ENCODE data around the gene TRAPPC11. TPM values are rescaled to one million over a fixed set of nuclear protein-coding genes. Genes with fewer than 3 reads are reported as not detected.

Gene TRAPPC11
- total and polyA plus RNA-seq, 9 donors, result 19.9 to 34.3 (median 22.8) TPM

DNA sequence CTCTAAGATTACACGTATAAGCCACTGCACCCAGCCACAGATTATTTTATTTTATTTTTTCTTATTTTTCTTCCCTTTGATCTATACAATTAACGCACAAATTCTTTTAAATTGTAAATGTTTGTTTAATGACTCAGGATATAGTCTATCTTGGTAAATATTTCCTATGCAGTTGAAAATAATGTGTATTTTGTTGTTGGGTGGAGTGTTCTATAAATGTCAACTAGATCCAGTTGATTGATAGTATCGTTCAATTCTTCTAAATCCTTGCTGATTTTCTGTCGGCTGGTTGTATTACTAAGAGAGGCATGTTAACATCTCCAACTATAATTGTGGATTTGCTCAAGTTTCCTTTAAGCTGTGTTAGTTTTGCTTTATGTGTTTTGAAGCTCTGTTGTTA lies 92.0 kb downstream of the TRAPPC11 start:
- no CpG with 5 or more reads among the region's 4 CpGs for WGBS (ENCODE audit: insufficient coverage)
- no peak overlapping the region for H3K27ac ChIP-seq (ENCODE audit: low read length)
- H3K4me3 ChIP-seq (ENCODE audit: low read length), result no peak overlapping the region
- H3K27me3 ChIP-seq (ENCODE audit: control insufficient read depth, insufficient read depth, low read length), result no peaks in the 10 kb centered on the region
- DNase-seq, result no peak
- H3K36me3 ChIP-seq (ENCODE audit: control insufficient read depth, insufficient read depth, low read length), result no peaks in the 10 kb centered on the region
- peaks cover 19% of the 10 kb centered on the region for H3K4me1 ChIP-seq (ENCODE audit: control insufficient read depth, insufficient read depth, low read length)
- H3K9me3 ChIP-seq (replicated peaks; ENCODE audit: control insufficient read depth, low read depth, low read length), result no peaks in the 10 kb centered on the region

DNA sequence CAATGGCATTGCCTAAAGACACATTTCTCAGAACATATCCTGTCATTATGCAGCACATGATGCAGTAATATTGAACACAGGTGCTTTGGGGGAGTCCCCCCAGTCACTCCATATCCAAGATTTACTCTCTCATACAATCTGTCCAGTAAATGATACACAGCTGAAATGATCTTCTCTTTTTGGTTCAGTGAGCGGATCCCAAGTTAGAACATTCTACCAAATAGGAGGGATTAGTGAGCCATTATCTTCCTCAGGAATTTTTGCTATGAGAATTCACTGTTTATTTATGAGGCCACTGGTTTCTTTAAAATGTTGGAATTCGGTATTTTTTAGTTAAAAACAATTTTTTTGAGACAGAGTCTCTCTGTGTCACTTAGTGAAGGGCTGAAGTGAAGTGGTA lies 96.5 kb downstream of the TRAPPC11 start:
- DNase-seq, result no peak
- no peak overlapping the region for H3K27ac ChIP-seq (ENCODE audit: low read length)
- no peaks in the 10 kb centered on the region for H3K4me1 ChIP-seq (ENCODE audit: control insufficient read depth, insufficient read depth, low read length)
- no peak overlapping the region for H3K4me3 ChIP-seq (ENCODE audit: low read length)
- no peaks in the 10 kb centered on the region for H3K36me3 ChIP-seq (ENCODE audit: control insufficient read depth, insufficient read depth, low read length)
- H3K27me3 ChIP-seq (ENCODE audit: control insufficient read depth, insufficient read depth, low read length), result no peaks in the 10 kb centered on the region
- WGBS (ENCODE audit: insufficient coverage), result no CpG with 5 or more reads among the region's 2 CpGs
- no peaks in the 10 kb centered on the region for H3K9me3 ChIP-seq (replicated peaks; ENCODE audit: control insufficient read depth, low read depth, low read length)

DNA sequence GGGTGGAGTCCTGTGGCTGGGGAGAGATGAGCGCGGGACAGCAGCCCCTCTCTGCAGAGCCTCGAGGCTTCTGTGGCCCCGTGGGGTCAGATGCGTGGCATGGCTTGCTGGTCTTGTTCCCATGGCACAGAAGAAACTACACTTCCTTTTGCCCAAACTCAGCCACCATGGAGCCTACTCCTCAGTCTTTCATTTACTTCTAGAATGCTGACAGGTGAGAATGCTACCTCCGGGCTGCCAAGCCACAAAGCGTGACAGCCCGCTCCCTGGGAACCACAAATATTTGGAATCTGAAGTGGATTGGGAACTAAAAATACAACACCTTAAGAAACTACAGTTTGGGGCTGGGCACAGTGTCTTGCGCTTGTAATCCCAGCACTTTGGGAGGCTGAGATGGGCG lies 98.0 kb downstream of the TRAPPC11 start:
- H3K4me3 ChIP-seq (ENCODE audit: low read length), result no peak overlapping the region
- no peak for DNase-seq
- H3K36me3 ChIP-seq (ENCODE audit: control insufficient read depth, insufficient read depth, low read length), result no peaks in the 10 kb centered on the region
- no peaks in the 10 kb centered on the region for H3K9me3 ChIP-seq (replicated peaks; ENCODE audit: control insufficient read depth, low read depth, low read length)
- 86% methylated on average over 7 of the region's 10 CpGs for WGBS (ENCODE audit: insufficient coverage)
- no peaks in the 10 kb centered on the region for H3K27me3 ChIP-seq (ENCODE audit: control insufficient read depth, insufficient read depth, low read length)
- no peaks in the 10 kb centered on the region for H3K4me1 ChIP-seq (ENCODE audit: control insufficient read depth, insufficient read depth, low read length)
- no peak overlapping the region for H3K27ac ChIP-seq (ENCODE audit: low read length)

DNA sequence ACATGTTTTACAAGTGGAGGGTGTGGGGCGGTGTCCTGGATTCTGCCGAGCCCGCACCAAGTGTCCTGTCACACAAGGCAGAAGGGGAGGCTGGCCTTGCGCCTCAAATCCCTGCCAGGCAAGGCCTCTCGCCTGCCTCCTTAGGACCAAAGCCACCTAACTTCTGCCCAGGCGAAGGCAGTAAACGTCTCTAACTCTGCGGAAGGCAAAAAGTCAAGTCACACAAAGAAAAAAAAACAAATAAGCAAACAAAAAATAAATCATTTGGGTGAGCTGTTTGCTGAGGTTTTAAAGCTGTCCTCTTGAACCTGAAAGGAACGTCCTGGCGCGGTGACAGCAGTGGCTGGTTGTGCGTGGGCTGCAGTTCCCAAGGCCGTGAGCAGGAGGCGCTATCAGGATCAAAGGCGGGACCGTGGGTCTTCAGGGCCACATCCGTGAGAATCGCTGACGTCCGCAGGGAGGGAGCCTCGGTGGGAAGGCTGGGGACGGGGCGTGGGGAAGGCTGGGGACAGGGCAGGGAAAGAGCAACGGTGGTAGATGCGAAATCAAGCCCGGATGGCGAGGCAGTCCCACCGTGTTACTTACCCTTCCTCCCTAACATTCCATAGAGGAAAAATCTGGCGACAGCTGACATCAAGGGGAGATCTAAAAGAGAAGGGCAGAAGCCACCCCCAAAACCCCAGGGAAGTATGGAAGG lies 99.1 kb downstream of the TRAPPC11 start:
- Histone ChIP-seq H3K36me3 (ENCODE audit: control insufficient read depth, insufficient read depth, low read length) (no peaks in the 10 kb centered on the region), H3K9me3 (replicated peaks; ENCODE audit: control insufficient read depth, low read depth, low read length) (no peaks in the 10 kb centered on the region), H3K4me3 (ENCODE audit: low read length) (no peak overlapping the region), H3K27ac (ENCODE audit: low read length) (no peak overlapping the region), H3K27me3 (ENCODE audit: control insufficient read depth, insufficient read depth, low read length) (no peaks in the 10 kb centered on the region), H3K4me1 (ENCODE audit: control insufficient read depth, insufficient read depth, low read length) (no peaks in the 10 kb centered on the region)
- peak; percentile 48 for DNase-seq
- 31% methylated on average over 18 of the region's 29 CpGs for WGBS (ENCODE audit: insufficient coverage)

DNA sequence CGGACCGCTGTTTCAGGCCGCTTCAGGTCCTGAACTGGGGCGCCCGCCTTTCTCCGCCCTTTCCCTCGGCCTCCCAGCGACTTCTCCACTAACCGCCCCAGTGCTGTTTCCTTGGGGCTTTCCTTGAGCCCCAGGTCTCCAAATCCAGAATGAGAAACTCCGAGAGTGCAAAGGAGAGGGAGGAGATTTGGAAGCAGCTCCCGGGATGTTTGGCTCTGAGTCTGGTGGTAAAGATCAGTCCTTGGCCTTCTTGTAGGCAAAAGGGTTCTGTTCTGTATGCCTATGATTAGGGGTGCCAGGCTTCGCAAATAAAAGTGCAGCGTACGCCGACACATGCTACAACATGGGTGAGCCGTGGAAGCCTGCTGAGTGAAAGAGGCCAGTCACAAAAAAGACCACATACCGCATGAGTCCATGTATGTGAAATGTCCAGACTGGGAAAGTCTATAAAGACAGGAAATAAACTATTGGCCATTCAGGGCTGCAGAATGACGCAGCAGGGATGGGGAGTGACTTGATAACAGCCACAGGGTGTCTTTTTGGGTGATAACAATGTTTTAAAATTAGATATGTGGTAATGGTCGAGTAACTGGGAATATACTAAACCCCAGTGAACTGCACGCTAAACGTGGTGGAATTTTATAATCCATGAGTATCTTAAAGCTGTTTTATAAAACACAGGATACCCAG lies 99.8 kb downstream of the TRAPPC11 start:
- no peaks in the 10 kb centered on the region for H3K9me3 ChIP-seq (replicated peaks; ENCODE audit: control insufficient read depth, low read depth, low read length)
- no peaks in the 10 kb centered on the region for H3K36me3 ChIP-seq (ENCODE audit: control insufficient read depth, insufficient read depth, low read length)
- peak; percentile 33 for DNase-seq
- no peak overlapping the region for H3K27ac ChIP-seq (ENCODE audit: low read length)
- WGBS (ENCODE audit: insufficient coverage), result 59% methylated on average over 14 of the region's 21 CpGs
- H3K4me3 ChIP-seq (ENCODE audit: low read length), result no peak overlapping the region
- H3K4me1 ChIP-seq (ENCODE audit: control insufficient read depth, insufficient read depth, low read length), result peaks cover under 1% of the 10 kb centered on the region
- no peaks in the 10 kb centered on the region for H3K27me3 ChIP-seq (ENCODE audit: control insufficient read depth, insufficient read depth, low read length)

DNA sequence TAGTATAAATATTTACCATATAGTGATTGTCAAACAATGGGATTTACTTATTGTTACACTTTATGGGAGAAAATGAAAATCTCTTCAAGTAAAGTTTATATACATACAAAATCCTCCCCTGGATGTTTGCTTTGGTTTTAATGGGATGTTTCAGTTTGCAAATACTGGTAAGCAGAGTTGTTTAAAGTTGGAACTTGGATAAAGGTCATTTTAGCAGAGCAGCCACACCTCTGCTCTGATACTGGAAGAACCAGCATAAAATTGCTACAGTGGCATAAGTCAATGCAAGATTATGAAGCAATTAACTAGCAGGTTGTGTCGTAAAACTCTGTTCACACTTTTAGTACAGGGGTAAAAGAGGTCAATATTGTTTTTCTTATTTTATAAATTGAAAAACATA lies 101.2 kb downstream of the TRAPPC11 start:
- no peak for DNase-seq
- H3K27ac ChIP-seq (ENCODE audit: low read length), result no peak overlapping the region
- no peaks in the 10 kb centered on the region for H3K27me3 ChIP-seq (ENCODE audit: control insufficient read depth, insufficient read depth, low read length)
- no peaks in the 10 kb centered on the region for H3K9me3 ChIP-seq (replicated peaks; ENCODE audit: control insufficient read depth, low read depth, low read length)
- H3K36me3 ChIP-seq (ENCODE audit: control insufficient read depth, insufficient read depth, low read length), result no peaks in the 10 kb centered on the region
- peaks cover 7% of the 10 kb centered on the region for H3K4me1 ChIP-seq (ENCODE audit: control insufficient read depth, insufficient read depth, low read length)
- no peak overlapping the region for H3K4me3 ChIP-seq (ENCODE audit: low read length)
- no CpG with 5 or more reads among the region's 1 CpG for whole genome bisulfite sequencing (ENCODE audit: insufficient coverage)

Other genes with a start within 250 kb of the TRAPPC11 start
- gene CDKN2AIP, start 214.7 kb upstream of the TRAPPC11 start, total RNA-seq, result 11.1 TPM
- 10 to 100 TPM; 17.8 to 23.2 (median 18.7) TPM for gene CDKN2AIP, start 214.7 kb upstream of the TRAPPC11 start, polyA plus RNA-seq (ENCODE audit: insufficient read depth in 1 of 8, insufficient read length in 8 of 8, low replicate concordance in 1 of 8)
- gene ING2, start 154.2 kb upstream of the TRAPPC11 start, total RNA-seq, result 11.5 TPM
- gene ING2, start 154.2 kb upstream of the TRAPPC11 start, polyA plus RNA-seq (ENCODE audit: insufficient read depth in 1 of 8, insufficient read length in 8 of 8, low replicate concordance in 1 of 8), result 10 to 100 TPM; 15.4 to 18.2 (median 16.6) TPM
- gene RWDD4, start 108 bp upstream of the TRAPPC11 start, total RNA-seq, result 27.8 TPM
- 10 to 100 TPM; 26.1 to 32.1 (median 30.6) TPM for gene RWDD4, start 108 bp upstream of the TRAPPC11 start, polyA plus RNA-seq (ENCODE audit: insufficient read depth in 1 of 8, insufficient read length in 8 of 8, low replicate concordance in 1 of 8)
- 7.3 TPM for gene STOX2, start 246.0 kb downstream of the TRAPPC11 start, total RNA-seq
- 1 to 10 TPM; 3.8 to 9.7 (median 6.5) TPM for gene STOX2, start 246.0 kb downstream of the TRAPPC11 start, polyA plus RNA-seq (ENCODE audit: insufficient read depth in 1 of 8, insufficient read length in 8 of 8, low replicate concordance in 1 of 8)

All from muscle of leg (tissue), 11 donors.